Lung (tissue), 12 donors: Measurements from ENCODE around the gene RXRA. TPM values are rescaled to one million over a fixed set of nuclear protein-coding genes. Genes with fewer than 3 reads are reported as not detected.

Source experiments
- ATAC-seq: fragments of 200-7000 bp; cut with Tn5 transposase; one replicate; pipeline ENCODE4 v1.9.1; 2020; ENCODE audit warnings: moderate number of reproducible peaks; ENCODE audit not compliant: insufficient read depth, low FRiP score
- DNase-seq, 3 donors: peaks; one replicate each; pipeline ENCODE4 v3.0.0-alpha.2; 2013 to 2017
- H3K27ac ChIP-seq, 2 donors: one replicate each; pipeline ENCODE4 v1.5.1; 2013; ENCODE audit warnings: mild to moderate bottlenecking in 2 of 2, moderate library complexity in 2 of 2, control low read depth in 1 of 2, inconsistent platforms in 1 of 2, low read depth in 1 of 2, low read length in 1 of 2
- H3K27me3 ChIP-seq, 3 donors: one replicate each; pipeline ENCODE4 v1.5.1; 2013; ENCODE audit warnings: low read length in 2 of 3; ENCODE audit not compliant: control insufficient read depth in 3 of 3, insufficient read depth in 3 of 3
- H3K36me3 ChIP-seq, 4 donors: one replicate each; pipeline ENCODE4 v1.5.1; 2013; ENCODE audit warnings: low read length in 4 of 4, mild to moderate bottlenecking in 1 of 4, moderate library complexity in 1 of 4; ENCODE audit not compliant: control insufficient read depth in 4 of 4, insufficient read depth in 4 of 4
- H3K4me1 ChIP-seq, 5 donors: one replicate each; pipeline ENCODE4 v1.5.1; 2013; ENCODE audit warnings: low read length in 5 of 5, mild to moderate bottlenecking in 2 of 5, moderate library complexity in 1 of 5; ENCODE audit not compliant: control insufficient read depth in 5 of 5, insufficient read depth in 5 of 5
- H3K4me3 ChIP-seq: one replicate; pipeline ENCODE4 v1.5.1; 2013; ENCODE audit warnings: mild to moderate bottlenecking, control low read depth, moderate library complexity
- H3K9ac ChIP-seq, 2 donors: one replicate each; pipeline ENCODE4 v1.5.1; 2013; ENCODE audit warnings: low read length in 2 of 2, control low read depth in 1 of 2; ENCODE audit not compliant: insufficient read depth in 1 of 2
- H3K9me3 ChIP-seq, 4 donors: one replicate each; pipeline ENCODE4 v1.5.1; 2013; ENCODE audit warnings: low read length in 3 of 4, mild to moderate bottlenecking in 1 of 4, moderate library complexity in 1 of 4; ENCODE audit not compliant: control insufficient read depth in 4 of 4, insufficient read depth in 3 of 4
- WGBS, 2 donors: extraction: QIAGEN DNeasy Blood & Tissue Kit; methylation state at CpG; one replicate each; pipeline ENCODE4 v1.1.7; 2013; 5-methylcytosine and 5-hydroxymethylcytosine counted together
- polyA plus RNA-seq, 2 donors: library from polyadenylated mRNA; stranded (reverse); fragments of 200-250 nt; gene quantifications; one replicate each; pipeline ENCODE4 v1.2.1, GENCODE V29; 2013
- total RNA-seq, 2 donors: library from RNA; depleted of rRNA in 1 of 2; stranded (reverse); fragments of >200 nt in 1 of 2; gene quantifications; one replicate each; pipeline ENCODE4 v1.2.1, GENCODE V29; 2014 to 2021
- TF ChIP-seq, protein P1 (sequence below): IDR thresholded peaks from 2 replicates; pipeline ENCODE4 v1.5.1; 2012; ENCODE audit warnings: mild to moderate bottlenecking; ENCODE audit errors: control extremely low read depth, extremely low read depth
- donor health status: control.
- donor health status: control.
- donor health status: Bipolar disorder and iron deficiency.
- donor health status: healthy.
- donor health status: DM: yes; HTN: yes; CAD: no.

The RXRA gene
- total and polyA plus RNA-seq, 4 donors = 24.2 to 85.2 (median 52.2) TPM

DNA sequence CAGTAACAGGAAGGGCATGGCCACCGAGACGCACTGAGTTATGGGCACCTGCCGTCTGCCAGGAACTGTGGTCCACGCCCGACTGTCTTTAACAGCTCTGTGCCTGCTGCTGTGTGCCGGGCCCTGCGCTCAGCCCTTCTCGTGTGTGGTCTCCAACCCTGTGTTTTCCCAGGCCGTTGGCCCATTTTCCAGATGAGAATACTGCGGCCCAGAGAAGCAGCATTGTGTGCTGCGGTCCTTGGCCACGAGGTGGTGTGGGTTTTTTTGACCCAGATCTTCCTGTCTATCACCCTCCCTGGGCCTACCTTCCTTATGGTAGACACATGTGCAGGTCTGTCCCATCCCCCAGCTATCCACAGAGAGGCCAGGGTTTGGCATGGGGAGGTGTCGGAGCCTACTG lies 47.0 kb downstream of the RXRA start:
- DNase-seq (no peak), ATAC-seq (no peak)
- H3K36me3 ChIP-seq = no peaks in the 10 kb centered on the region
- 69% methylated on average over 13 of the region's 13 CpGs for WGBS, 2 donors
- H3K27ac ChIP-seq = peak overlapping the region in 1 of 2 donors; percentile 84
- no peak overlapping the region for H3K4me3 ChIP-seq
- H3K9me3 ChIP-seq = no peaks in the 10 kb centered on the region
- H3K27me3 ChIP-seq = no peaks in the 10 kb centered on the region
- H3K9ac ChIP-seq = no peak overlapping the region
- peaks cover 15 to 67% (median 25%) of the 10 kb centered on the region in 5 donors for H3K4me1 ChIP-seq
- TF ChIP-seq, protein P1, sequence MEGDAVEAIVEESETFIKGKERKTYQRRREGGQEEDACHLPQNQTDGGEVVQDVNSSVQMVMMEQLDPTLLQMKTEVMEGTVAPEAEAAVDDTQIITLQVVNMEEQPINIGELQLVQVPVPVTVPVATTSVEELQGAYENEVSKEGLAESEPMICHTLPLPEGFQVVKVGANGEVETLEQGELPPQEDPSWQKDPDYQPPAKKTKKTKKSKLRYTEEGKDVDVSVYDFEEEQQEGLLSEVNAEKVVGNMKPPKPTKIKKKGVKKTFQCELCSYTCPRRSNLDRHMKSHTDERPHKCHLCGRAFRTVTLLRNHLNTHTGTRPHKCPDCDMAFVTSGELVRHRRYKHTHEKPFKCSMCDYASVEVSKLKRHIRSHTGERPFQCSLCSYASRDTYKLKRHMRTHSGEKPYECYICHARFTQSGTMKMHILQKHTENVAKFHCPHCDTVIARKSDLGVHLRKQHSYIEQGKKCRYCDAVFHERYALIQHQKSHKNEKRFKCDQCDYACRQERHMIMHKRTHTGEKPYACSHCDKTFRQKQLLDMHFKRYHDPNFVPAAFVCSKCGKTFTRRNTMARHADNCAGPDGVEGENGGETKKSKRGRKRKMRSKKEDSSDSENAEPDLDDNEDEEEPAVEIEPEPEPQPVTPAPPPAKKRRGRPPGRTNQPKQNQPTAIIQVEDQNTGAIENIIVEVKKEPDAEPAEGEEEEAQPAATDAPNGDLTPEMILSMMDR = no peak

DNA sequence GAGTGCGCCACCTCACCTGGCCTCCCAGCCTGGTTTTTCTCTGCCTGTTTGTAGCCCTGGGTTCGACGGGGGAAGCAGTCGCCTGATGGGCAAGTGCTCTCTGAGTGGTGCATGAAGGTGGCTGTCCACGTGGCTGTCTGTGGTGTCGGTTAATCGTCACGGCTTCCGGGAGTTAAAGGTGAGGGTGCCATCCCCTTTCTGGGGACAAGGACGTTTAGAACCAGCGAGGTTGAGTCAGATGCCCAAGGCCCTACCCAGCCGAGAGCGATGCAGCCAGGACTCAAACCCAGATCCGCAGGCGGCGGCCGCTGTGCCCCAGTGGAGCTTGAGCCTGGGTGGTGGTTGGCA lies 47.7 kb downstream of the RXRA start:
- TF ChIP-seq, protein P1 = no peak
- no peak for DNase-seq
- WGBS, 2 donors = 91 to 94% methylated on average over 17 of the region's 17 CpGs
- no peak overlapping the region for H3K4me3 ChIP-seq
- no peak for ATAC-seq
- peak overlapping the region in 1 of 2 donors; percentile 84 for H3K27ac ChIP-seq
- H3K36me3 ChIP-seq = no peaks in the 10 kb centered on the region
- no peak overlapping the region for H3K9ac ChIP-seq
- no peaks in the 10 kb centered on the region for H3K9me3 ChIP-seq
- no peaks in the 10 kb centered on the region for H3K27me3 ChIP-seq
- peaks cover 19 to 69% (median 32%) of the 10 kb centered on the region in 5 donors for H3K4me1 ChIP-seq

DNA sequence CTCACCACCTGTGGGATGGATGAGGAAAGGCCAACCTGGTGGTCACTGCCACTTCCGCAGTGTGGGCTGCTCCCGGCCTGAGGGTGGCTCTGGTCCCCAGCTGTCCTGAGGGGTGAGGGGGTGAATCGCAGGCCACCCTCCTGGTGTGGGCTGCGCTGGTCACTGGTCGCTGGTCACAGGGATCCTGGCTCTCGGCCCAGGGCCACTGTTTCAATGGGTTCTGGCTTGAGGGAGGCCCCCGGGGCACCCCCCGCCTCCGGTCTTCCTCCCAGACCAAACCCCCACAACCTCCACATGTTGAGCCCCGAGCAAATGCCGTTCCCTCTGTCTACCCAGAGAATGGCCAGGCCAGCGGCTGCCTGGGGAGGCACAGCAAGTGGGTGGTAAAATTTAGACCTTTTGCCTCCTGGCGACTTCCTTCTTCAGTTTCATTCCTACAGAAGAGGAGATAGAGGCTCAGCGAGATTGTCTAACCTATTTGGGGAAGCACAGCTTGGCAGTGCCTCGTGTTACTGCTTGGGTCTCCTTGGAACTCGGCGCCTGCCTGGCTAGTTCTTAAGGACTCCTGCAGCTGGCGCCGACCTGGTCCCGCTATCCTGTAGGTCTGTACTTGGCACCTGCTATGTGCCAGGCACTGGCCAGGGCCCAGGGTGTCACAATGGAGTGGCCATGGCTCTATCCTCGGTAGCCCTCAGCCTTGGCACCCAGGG lies 48.2 kb downstream of the RXRA start:
- Histone ChIP-seq H3K9ac (no peak overlapping the region), H3K27ac (peak overlapping the region; percentile 75 to 84), H3K27me3 (no peaks in the 10 kb centered on the region), H3K9me3 (no peaks in the 10 kb centered on the region), H3K4me3 (no peak overlapping the region), H3K4me1 (peaks cover 20 to 75% (median 31%) of the 10 kb centered on the region in 5 donors), H3K36me3 (no peaks in the 10 kb centered on the region)
- WGBS, 2 donors = 72 to 75% methylated on average over 21 of the region's 21 CpGs
- TF ChIP-seq, protein P1 = no peak
- ATAC-seq (no peak), DNase-seq (no peak)

DNA sequence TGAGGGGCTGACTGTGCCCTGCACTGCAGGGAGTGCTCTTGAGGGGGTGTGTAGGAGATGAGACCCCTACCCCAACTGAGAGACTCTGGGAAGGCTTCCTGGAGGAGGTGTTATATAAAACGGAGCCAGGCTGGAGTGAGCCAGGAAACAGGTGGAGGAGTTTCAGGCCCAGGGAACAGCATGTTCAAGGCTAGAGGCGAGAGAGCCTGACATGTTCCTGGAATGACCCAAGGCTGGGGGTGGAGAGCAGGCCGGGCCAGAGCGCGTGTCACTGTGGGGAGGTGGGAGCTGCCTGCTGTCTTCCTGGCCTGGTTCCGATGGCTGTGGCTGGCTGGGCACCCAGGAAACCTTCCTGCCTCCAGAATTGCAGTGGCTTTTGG lies 48.7 kb downstream of the RXRA start:
- ATAC-seq (no peak), DNase-seq (no peak)
- no peak overlapping the region for H3K9ac ChIP-seq

More for the DNA sequence above, 48.7 kb downstream of the RXRA start:
- Histone ChIP-seq H3K27me3 (no peaks in the 10 kb centered on the region), H3K36me3 (no peaks in the 10 kb centered on the region), H3K4me1 (peaks cover 23 to 80% (median 30%) of the 10 kb centered on the region in 5 donors), H3K27ac (peak overlapping the region; percentile 75 to 84), H3K4me3 (no peak overlapping the region), H3K9me3 (no peaks in the 10 kb centered on the region)
- TF ChIP-seq, protein P1 = no peak
- WGBS, 2 donors = 33 to 49% methylated on average over 6 of the region's 6 CpGs
